ENCODE data around the gene NDFIP1. TPM values are rescaled to one million over a fixed set of nuclear protein-coding genes. Genes with fewer than 3 reads are reported as not detected.

NDFIP1 gene
- total RNA-seq, 1 experiment from 2014 or later: 37.8 TPM

DNA sequence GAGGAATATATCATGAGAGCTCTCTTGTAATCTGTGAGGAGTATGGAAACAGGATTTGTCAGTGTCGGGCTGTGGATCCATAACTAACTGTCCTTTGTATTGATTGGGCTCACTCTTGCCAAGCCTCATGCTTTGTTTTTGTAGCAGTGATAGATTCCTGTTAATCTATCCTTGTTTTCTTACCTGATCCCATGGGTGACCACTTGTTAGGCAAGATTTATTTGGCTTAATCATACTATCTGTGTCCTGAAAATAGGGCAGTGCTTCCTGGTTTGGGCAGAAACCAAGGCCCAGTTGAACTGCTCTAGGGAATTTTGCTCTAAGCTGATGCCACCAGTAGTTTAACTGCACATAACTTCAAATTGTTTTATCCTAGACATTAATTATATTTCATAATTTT, 6.1 kb downstream of the NDFIP1 start:
- Histone ChIP-seq H3K9me3 (ENCODE audit: control insufficient read depth in 1 of 2, insufficient read depth in 1 of 2, low read depth in 1 of 2, low read length in 2 of 2) (no peaks in the 10 kb centered on the region), H3K4me1 (ENCODE audit: control insufficient read depth in 1 of 2, insufficient read depth in 2 of 2, low read length in 2 of 2) (peaks cover 7 to 11% of the 10 kb centered on the region in 2 experiments; a peak in 3 of 4 replicates), H4K20me1 (ENCODE audit: insufficient read depth) (no peaks in the 10 kb centered on the region), H3K4me3 (replicated peaks in 1 of 2; ENCODE audit: low read depth in 1 of 2, low read length in 2 of 2) (no peak overlapping the region), H3K9me2 (ENCODE audit: insufficient read depth) (no peaks in the 10 kb centered on the region), H3K9ac (ENCODE audit: low read length) (no peak overlapping the region), H3K79me2 (ENCODE audit: insufficient read depth, low read length) (peaks cover 98% of the 10 kb centered on the region), H3K36me3 (ENCODE audit: control insufficient read depth in 1 of 2, insufficient read depth in 2 of 2, low read length in 2 of 2) (no peaks in the 10 kb centered on the region), H3K4me2 (ENCODE audit: low read length) (no peak overlapping the region), H3K27me3 (ENCODE audit: insufficient read depth, low read length) (no peaks in the 10 kb centered on the region), H3K27ac (ENCODE audit: low read depth, low read length) (no peak overlapping the region), H2AFZ (ENCODE audit: low read depth, low read length, poor library complexity, severe bottlenecking) (no peak overlapping the region)
- RAD21 ChIA-PET (ENCODE audit: low non-redundant PET in 1 of 2, low total read pairs in 2 of 2, uncharacterized antibody in 2 of 2, unreplicated experiment in 2 of 2): no interaction called here
- ATAC-seq (no peak), DNase-seq (ENCODE audit: low read depth, low spot score) (no peak)
- TF ChIP-seq, protein P1, sequence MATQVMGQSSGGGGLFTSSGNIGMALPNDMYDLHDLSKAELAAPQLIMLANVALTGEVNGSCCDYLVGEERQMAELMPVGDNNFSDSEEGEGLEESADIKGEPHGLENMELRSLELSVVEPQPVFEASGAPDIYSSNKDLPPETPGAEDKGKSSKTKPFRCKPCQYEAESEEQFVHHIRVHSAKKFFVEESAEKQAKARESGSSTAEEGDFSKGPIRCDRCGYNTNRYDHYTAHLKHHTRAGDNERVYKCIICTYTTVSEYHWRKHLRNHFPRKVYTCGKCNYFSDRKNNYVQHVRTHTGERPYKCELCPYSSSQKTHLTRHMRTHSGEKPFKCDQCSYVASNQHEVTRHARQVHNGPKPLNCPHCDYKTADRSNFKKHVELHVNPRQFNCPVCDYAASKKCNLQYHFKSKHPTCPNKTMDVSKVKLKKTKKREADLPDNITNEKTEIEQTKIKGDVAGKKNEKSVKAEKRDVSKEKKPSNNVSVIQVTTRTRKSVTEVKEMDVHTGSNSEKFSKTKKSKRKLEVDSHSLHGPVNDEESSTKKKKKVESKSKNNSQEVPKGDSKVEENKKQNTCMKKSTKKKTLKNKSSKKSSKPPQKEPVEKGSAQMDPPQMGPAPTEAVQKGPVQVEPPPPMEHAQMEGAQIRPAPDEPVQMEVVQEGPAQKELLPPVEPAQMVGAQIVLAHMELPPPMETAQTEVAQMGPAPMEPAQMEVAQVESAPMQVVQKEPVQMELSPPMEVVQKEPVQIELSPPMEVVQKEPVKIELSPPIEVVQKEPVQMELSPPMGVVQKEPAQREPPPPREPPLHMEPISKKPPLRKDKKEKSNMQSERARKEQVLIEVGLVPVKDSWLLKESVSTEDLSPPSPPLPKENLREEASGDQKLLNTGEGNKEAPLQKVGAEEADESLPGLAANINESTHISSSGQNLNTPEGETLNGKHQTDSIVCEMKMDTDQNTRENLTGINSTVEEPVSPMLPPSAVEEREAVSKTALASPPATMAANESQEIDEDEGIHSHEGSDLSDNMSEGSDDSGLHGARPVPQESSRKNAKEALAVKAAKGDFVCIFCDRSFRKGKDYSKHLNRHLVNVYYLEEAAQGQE (IDR thresholded peaks at IDR 0.05; ENCODE audit: low read depth): no peak
- TF ChIP-seq YY1 (IDR thresholded peaks at IDR 0.05; ENCODE audit: extremely low read depth, insufficient replicate concordance, low read depth, low read length) (no peak), TCF7L2 (IDR thresholded peaks at IDR 0.05; ENCODE audit: borderline replicate concordance, extremely low read depth, insufficient read depth, insufficient read length) (no peak), JUND (IDR thresholded peaks at IDR 0.05) (no peak), EZH2 (IDR thresholded peaks at IDR 0.05) (no peak), SRF (IDR thresholded peaks at IDR 0.05; ENCODE audit: low read depth) (no peak), SP1 (IDR thresholded peaks at IDR 0.05; ENCODE audit: low read depth) (no peak), ZNF274 (IDR thresholded peaks at IDR 0.05; ENCODE audit: low read depth, low read length) (no peak), RAD21 (IDR thresholded peaks at IDR 0.05; ENCODE audit: low read depth) (no peak), POLR2A (IDR thresholded peaks at IDR 0.05; ENCODE audit: borderline replicate concordance, extremely low read depth, insufficient read depth, insufficient read length) (no peak), CBX3 (IDR thresholded peaks at IDR 0.05; ENCODE audit: low read depth) (no peak), POLR2AphosphoS5 (IDR thresholded peaks at IDR 0.05; ENCODE audit: low read depth, low read length) (no peak), FOSL1 (IDR thresholded peaks at IDR 0.05; ENCODE audit: low read depth) (no peak), ELF1 (IDR thresholded peaks at IDR 0.05; ENCODE audit: borderline replicate concordance, low read depth) (no peak), CEBPB (IDR thresholded peaks at IDR 0.05; ENCODE audit: low read depth) (no peak)
- TF ChIP-seq, protein P2, sequence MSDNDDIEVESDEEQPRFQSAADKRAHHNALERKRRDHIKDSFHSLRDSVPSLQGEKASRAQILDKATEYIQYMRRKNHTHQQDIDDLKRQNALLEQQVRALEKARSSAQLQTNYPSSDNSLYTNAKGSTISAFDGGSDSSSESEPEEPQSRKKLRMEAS (IDR thresholded peaks at IDR 0.05): no peak
- TF ChIP-seq, protein P3, sequence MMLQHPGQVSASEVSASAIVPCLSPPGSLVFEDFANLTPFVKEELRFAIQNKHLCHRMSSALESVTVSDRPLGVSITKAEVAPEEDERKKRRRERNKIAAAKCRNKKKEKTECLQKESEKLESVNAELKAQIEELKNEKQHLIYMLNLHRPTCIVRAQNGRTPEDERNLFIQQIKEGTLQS (IDR thresholded peaks at IDR 0.05): no peak
- TF ChIP-seq, protein P4, sequence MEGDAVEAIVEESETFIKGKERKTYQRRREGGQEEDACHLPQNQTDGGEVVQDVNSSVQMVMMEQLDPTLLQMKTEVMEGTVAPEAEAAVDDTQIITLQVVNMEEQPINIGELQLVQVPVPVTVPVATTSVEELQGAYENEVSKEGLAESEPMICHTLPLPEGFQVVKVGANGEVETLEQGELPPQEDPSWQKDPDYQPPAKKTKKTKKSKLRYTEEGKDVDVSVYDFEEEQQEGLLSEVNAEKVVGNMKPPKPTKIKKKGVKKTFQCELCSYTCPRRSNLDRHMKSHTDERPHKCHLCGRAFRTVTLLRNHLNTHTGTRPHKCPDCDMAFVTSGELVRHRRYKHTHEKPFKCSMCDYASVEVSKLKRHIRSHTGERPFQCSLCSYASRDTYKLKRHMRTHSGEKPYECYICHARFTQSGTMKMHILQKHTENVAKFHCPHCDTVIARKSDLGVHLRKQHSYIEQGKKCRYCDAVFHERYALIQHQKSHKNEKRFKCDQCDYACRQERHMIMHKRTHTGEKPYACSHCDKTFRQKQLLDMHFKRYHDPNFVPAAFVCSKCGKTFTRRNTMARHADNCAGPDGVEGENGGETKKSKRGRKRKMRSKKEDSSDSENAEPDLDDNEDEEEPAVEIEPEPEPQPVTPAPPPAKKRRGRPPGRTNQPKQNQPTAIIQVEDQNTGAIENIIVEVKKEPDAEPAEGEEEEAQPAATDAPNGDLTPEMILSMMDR (IDR thresholded peaks at IDR 0.05 in 2 of 3, conservative IDR thresholded peaks at IDR 0.05 in 1 of 3; ENCODE audit: borderline replicate concordance in 1 of 3, insufficient read depth in 1 of 3, low read depth in 2 of 3, low read length in 2 of 3): no peak
- POLR2A ChIA-PET: no interaction called here
- no TSS peak for BruUV-seq (replicated peaks)
- CTCF ChIA-PET: no interaction called here
- intact Hi-C loops (cut with micrococcal nuclease): no loop called here

Data from HCT116 (cell line).